ENCODE measurements around the gene LAMTOR5.

Gene LAMTOR5

GRCh38 chr1:110385369-110385768 lies 22.1 kb downstream of the LAMTOR5 start:
- DNase-seq, result no peak

- no peak for DNase-seq
These were observed 22.7 kb downstream of the LAMTOR5 start for GRCh38 chr1:110384581-110385321.

GRCh38 chr1:110383251-110383990 lies 24.1 kb downstream of the LAMTOR5 start:
- DNase-seq, result no peak

GRCh38 chr1:110380672-110381283 lies 26.7 kb downstream of the LAMTOR5 start:
- no peak for DNase-seq

- DNase-seq, result no peak
These were observed 32.0 kb downstream of the LAMTOR5 start for GRCh38 chr1:110375490-110375889.

- DNase-seq, result no peak
These were observed 36.7 kb downstream of the LAMTOR5 start for GRCh38 chr1:110370827-110371226.

GRCh38 chr1:110364221-110364620 lies 43.3 kb downstream of the LAMTOR5 start:
- no peak for DNase-seq

- DNase-seq, result no peak
These were observed 45.6 kb downstream of the LAMTOR5 start for GRCh38 chr1:110361856-110362255.

GRCh38 chr1:110360431-110360830 lies 47.1 kb downstream of the LAMTOR5 start:
- no peak for DNase-seq

GRCh38 chr1:110356379-110356778 lies 51.1 kb downstream of the LAMTOR5 start:
- no peak for DNase-seq

GRCh38 chr1:110355321-110355720 lies 52.2 kb downstream of the LAMTOR5 start:
- no peak for DNase-seq

Data from activated CD4-positive, alpha-beta T cell treated with anti-CD3 and anti-CD28 coated beads for 1 hour (primary cell).